T-helper 1 cell treated with Interleukin-12 subunit alpha and Interleukin-12 subunit beta and Interleukin-4 antibody, amounts not matched to agents 30 ng/mL and 1 ng/mL, for 36 hours (primary cell): ENCODE results near the gene EFCAB6. TPM values are rescaled to one million over a fixed set of nuclear protein-coding genes. Genes with fewer than 3 reads are reported as not detected.

Source experiments
- intact Hi-C: fragments of 100-400 bp; cut with micrococcal nuclease; formaldehyde crosslinking; loops from one replicate; pipeline ENCODE4 v1.15.1; 2024
- total RNA-seq: library from RNA; stranded (reverse); gene quantifications from 2 replicates; pipeline ENCODE4 v1.2.3, GENCODE V29; 2022

The EFCAB6 gene
- total RNA-seq, 1 donor from 2014 or later = not detected

- intact Hi-C loops = no loop called here
These were observed 61.4 kb downstream of the EFCAB6 start for GRCh38 chr22:43750751-43751150.

DNA sequence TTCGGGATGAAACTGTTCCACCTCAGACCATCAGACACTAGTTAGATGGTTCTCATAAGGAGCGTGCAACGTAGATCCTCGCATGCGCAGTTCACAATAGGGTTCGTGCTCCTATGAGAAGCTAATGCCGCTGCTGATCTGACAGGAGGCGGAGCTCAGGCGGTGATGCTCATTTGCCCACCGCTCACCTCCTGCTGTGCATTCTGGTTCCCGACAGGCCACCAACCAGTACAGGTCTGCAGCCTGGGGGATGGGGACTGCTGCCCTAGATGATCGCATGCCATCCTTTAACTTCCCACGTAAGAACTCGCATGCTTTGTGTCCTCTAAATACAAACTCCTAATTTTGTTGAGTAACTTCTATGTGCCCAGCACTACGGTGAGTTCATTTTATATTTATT is 62.6 kb downstream of the EFCAB6 start:
- intact Hi-C loops = no loop called here

DNA sequence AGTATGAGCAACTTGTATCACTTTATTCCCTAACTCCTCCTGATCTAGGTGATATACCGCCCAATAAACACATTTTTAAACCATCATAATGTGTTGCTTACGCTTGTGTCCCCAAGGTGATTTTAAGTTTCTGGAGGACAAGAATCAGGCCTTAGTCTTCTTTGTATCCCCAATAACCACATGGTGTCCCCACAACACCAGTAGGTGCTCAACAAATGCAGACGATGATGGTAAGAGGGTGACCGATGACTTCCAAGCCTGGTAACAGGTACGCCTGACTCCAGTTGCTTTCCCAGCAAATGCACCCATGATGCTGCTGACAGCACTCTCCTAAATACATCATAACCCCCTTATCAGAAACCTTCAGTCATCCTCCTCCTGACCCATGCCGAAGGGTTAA is 64.2 kb downstream of the EFCAB6 start:
- intact Hi-C loops = no loop called here

GRCh38 chr22:43747058-43747457 is 65.0 kb downstream of the EFCAB6 start:
- intact Hi-C loops = no loop called here

GRCh38 chr22:43745783-43746356 is 66.2 kb downstream of the EFCAB6 start:
- intact Hi-C loops = no loop called here

GRCh38 chr22:43745411-43745770 is 66.7 kb downstream of the EFCAB6 start:
- intact Hi-C loops = no loop called here

DNA sequence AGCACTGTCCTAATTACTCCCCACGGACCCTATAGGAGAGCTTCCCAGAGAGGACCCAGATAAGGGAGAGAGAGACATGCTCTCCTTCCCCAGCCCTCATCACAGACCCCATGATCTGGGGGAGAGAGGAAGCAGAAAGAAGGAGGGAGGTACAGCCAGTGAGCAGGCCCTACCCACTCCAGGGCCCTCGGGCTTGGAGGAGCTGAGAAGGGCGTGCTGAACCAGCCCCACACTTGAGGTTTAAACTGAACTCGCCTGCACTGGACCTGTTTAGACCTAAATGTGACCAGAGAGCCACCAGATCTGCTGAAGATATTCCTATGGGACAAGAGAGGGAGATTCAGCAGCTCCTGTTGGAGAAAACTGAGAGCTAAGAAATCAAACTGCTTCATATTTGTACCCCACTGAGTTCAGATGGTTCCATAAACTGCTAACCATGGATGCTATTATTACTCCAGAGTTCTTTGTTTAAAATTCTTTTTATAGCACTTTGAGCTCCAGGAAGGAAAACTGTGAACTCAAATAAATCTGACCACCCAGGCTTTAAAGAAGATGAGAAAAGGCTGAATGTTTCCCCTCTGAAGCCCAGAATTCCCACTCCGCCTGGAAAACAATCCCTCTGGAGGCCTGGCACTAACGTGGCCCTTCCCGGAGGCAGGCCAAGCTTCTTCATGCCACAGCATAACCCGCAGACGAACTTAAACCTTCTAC is 67.2 kb downstream of the EFCAB6 start:
- intact Hi-C loops = no loop called here

DNA sequence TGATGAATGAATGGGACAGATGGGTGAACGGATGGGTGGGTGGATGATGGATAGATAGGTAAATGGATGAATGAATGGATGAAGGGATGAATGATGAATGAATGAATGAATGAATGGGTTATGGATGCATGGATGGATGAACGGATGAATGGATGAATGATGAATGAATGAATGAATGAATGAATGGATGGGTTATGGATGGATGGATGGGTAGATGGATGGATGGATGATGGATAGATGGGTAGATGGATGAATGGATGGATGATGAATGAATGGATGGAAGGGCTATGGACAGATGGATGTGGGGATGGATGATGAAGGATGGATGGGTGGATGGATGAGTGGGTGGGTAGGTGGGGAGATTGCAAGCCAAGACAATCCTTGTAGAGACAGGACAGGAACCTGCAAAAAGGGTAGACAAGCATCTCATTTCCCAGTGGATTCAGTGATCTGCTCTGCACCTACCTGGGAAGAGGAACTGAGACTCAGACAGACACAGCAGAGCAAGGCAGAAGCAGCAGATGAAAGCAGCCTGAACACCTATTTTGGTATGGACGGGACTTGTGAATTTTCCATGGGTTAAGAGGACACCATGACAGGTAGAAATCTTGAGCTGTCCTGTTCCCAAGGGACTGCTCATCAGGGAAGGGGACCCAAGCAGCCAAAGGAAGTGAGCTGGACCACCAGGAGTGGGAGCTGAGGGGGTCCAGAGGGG is 68.0 kb downstream of the EFCAB6 start:
- intact Hi-C loops = no loop called here

DNA sequence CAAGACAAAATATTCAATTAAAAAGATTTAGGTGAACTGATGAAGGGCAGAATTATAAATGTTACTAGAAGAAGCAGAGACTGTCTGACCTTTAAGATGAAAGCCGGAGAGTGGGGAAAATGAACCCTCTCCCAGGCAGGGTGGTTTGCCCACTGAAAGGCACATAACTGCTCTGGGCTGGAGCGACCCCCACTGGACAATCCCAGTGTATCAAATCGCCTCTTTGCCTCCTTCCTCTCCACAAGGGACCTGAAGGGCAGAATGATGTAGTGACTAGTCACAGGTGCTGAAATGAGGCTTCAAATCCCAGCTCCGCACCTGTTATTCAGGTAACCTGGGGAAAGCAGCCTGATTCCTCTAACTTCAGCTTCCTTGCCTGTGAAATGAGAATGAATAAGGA is 69.0 kb downstream of the EFCAB6 start:
- intact Hi-C loops = no loop called here

DNA sequence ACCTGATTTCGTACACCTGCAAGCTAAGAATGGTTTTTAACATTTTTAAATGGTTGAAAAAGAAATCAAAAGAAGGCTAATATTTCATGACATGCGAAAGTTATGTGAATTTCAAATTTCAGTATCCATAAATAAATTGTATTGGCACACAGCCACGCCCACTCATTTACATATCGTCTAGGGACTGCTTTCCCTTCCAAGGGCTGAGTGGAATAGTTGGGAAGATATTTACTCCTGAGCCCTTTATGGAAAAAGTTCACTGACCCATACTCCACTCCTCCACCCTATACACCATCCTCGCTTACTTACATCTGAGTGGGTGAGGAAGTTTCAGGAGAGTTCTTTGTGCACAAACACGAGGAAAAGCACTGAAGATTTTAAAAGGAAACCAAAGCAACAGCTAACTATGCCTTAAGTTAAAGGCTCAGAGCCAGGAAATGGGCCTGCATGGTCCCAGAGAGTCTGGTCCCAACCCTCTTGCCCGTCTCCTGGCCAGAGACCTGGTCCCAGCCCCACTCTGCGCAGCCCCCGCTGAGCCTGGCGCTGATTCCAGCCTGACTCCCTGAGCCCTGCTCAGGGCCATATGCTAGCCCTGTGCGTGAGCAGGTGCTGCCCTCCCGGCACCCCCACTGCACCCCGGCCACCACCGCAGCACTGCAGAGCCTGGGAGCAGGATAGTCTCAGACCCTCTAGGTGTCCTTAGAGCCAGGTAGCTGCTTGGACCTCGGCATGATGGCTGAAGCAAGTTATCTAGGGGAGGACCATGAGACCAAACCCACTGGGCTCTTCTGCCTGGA is 69.8 kb downstream of the EFCAB6 start:
- intact Hi-C loops = no loop called here

DNA sequence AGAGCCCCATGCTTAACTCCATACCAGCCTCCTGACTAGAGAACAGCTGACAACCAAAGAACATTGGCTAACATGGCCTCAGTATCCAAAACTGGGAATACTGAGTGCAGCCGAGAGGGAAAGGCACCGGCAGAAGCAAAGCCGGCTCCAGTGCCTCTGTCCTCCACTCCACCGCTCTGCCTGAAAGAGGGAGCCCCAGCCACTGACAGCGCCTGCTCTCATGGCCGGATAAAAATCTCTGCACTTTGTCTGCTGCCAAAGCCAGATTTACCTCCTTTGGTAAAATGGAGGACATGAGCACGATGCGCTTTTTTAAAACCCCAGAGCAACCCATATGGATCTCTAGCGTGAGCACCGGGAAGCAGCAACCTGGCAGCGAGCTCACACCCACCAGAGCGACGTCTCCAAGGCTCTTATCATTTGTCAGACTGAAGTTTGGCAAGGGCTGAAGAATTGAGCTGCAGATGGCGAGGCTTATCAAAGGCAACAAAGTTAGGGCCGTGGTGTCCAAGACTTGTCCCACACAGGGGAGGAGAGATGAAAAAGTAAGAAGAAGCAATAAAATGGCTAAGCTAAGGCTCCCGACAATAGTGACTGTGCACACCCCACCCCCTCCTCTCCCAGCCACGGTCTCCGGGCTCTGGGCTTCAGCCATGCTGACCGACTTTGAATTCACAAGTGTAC is 71.4 kb downstream of the EFCAB6 start:
- intact Hi-C loops = no loop called here

- intact Hi-C loops = no loop called here
These were observed 72.2 kb downstream of the EFCAB6 start for GRCh38 chr22:43739851-43740379.

DNA sequence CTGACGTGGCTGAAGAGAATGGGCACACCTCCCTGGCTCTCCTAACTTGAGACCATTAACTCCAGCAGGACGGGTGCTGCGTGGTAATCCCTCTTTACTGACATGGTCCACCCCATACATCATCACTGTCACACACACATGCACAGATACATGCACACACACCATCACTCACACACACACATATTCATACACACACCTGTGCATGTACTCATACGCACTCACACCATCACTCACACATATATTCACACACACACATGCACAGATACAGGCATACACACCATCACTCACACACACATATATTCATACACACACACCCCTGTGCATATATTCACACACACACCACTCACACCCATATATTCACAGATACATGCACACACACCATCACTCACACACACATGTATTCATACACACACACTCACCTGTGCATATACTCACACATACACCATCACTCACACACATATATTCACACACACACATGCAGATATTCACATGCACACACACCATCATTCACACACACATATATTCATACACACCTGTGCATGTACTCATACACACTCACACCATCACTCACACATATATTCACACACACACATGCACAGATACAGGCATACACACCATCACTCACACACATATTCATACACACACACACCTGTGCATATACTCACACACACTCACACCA is 74.8 kb downstream of the EFCAB6 start:
- intact Hi-C loops = no loop called here

DNA sequence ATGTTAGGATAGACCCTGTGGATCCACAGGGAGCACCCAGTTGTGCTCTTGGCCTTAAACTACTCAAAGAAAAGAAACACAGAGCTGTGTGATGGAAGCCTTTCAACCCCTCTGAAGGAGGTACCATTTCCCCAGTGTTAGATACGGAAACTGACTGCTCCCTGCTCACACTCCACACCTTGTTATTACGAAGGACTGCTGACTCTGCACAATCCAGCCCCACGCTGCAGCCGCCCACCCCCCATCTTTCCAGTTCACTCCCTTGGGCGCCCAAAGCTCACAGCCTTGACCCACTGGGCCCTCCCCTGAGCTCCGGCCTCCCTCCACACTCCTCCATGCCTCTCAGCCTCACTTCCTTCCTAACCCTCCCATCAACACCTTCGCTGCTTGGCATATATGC is 75.5 kb downstream of the EFCAB6 start:
- intact Hi-C loops = no loop called here

- intact Hi-C loops = no loop called here
These were observed 77.5 kb downstream of the EFCAB6 start for GRCh38 chr22:43734370-43735150.

- intact Hi-C loops = no loop called here
These were observed 79.0 kb downstream of the EFCAB6 start for GRCh38 chr22:43733138-43733537.

GRCh38 chr22:43731988-43732387 is 80.1 kb downstream of the EFCAB6 start:
- intact Hi-C loops = no loop called here

DNA sequence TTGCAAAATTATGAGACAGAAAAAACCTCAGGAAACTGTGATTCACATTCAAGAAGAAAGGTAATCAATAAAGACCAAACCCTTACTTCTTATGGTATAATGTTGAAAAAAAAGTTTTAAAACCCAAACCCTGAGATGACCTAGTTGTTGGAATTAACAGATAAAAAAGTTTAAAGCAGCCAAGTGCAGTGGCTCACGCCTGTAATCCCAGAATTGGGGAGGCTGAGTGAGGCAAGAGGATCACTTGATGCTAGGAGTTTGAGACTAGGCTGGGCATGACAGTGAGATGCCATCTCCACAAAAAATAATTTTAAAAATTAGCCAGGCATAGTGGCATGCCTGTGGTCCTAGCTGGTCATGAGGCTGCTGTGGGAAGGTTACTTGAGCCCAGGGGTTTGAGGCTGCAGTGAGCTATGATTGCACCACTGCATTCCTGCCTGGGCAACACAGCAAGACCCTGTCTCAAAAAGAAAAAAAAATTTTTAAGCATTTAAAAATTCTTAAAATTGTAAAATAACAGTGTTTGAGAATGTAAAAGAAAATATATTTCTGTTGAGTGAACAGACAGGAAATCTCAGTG is 85.1 kb downstream of the EFCAB6 start:
- intact Hi-C loops = no loop called here

GRCh38 chr22:43726322-43726721 is 85.8 kb downstream of the EFCAB6 start:
- intact Hi-C loops = no loop called here
